Measurements from ENCODE around the gene SELPLG.
A peak's percentile ranks its signal among the peaks of the same experiment; 100 is the strongest.
"Not testable (repeated sequence)": the region's sequence is repeated elsewhere in the genome, so short reads cannot be mapped to it uniquely, and the experiment has no call there.

The SELPLG gene, protein sequence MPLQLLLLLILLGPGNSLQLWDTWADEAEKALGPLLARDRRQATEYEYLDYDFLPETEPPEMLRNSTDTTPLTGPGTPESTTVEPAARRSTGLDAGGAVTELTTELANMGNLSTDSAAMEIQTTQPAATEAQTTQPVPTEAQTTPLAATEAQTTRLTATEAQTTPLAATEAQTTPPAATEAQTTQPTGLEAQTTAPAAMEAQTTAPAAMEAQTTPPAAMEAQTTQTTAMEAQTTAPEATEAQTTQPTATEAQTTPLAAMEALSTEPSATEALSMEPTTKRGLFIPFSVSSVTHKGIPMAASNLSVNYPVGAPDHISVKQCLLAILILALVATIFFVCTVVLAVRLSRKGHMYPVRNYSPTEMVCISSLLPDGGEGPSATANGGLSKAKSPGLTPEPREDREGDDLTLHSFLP

GRCh38 chr12:108633534-108634248, at the start of gene SELPLG:
SELPLG (minus strand) TSS chr12:108633894; CDS start chr12:108624307, 9,587 bp downstream.
- no peak for FAIRE-seq

- no peak for FAIRE-seq
Measured at GRCh38 chr12:108681317-108681716, 47.6 kb upstream of the SELPLG start.

DNA sequence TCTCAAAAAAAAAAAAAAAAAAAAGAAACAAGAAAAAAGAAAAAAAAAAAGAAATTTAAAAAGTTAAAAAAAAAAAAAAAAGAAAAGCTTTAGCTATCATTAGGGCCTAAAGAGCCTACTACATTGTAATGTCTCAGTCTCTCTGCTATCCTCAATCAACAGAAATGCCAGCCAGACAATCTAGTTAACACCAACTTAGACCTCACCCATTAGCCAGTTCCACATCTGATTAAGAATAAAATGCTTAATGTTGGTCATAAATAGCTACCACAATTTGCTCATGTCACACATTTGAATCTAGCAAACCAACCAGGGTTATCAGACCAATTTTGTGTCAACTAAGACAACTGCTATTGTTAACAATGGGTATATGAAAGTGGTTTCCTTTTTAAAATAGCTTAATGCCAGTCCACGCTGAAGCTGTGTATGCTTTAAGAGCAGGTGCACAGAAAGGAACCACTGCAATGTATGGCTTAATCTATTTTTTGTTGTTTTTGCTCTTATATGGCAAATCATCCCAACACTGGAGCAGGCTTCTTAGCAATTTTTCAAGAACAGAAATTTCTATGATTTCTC, 45.5 kb upstream of the SELPLG start:
- FAIRE-seq, result no peak

DNA sequence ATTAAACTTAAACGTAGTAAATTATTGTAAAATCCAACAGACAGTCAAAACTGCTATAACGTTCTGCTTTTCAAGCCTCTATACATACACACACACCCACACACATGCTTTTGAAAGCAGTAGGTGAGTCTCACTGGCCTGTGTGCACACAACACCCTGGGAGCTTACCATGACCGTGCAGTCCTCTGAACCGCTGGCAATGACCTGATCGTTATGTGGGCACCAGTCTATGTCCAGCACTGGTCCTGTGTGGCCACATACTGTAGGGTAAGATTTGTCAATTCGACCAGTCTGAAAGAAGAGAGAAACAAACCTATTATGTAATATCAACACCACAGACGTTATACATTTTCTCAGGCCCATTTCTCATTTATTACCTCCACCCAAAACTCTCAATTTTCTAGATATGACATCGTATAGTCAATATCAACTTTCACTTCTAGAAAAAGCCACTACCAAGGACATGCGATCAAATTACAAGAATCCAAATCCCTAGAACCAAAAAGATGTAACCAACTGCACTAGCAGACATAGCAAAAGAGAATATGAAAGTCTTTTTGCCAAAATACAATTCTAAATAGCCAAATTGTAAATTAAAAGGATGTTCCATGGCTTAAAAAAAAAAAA, 44.5 kb upstream of the SELPLG start:
- no peak for FAIRE-seq

GRCh38 chr12:108677381-108677780, 43.7 kb upstream of the SELPLG start:
- FAIRE-seq, result no peak

DNA sequence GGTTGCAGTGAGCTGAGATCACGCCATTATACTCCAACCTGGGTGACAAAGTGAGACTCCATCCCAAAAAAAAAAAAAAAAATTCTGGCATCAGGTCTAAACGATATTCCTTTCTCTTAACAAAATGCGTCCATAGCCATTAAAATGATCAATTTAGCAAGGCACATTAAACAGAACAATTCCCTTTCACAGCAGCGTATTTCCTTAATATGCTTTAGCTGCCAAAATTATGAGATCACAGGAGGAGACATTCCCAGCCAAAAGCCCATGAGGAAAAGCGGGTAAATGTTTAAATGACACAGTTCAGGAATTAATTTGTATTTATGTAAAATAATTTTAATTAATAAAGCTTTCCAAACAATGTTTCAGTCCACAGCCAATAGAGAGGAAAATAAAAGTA, 43.0 kb upstream of the SELPLG start:
- no peak for FAIRE-seq

DNA sequence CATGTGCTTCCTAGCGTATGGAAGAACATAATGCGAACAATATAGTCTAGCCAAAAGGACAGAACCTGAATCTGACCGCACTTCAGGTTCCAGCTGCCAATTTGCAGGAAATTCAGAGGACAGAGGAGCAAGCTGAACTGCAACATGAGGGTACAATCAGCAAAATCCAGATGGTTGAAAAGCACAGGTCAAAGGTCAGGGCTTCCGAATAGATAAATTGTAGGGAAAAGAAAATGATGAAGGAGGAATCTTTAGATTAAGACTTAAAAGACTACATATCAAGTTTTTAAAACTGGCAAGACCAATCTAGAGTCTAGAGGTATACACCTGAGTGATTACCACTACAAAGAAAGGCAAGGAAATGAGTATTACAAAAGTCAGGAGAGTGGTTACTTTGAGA, 42.1 kb upstream of the SELPLG start:
- no peak for FAIRE-seq

DNA sequence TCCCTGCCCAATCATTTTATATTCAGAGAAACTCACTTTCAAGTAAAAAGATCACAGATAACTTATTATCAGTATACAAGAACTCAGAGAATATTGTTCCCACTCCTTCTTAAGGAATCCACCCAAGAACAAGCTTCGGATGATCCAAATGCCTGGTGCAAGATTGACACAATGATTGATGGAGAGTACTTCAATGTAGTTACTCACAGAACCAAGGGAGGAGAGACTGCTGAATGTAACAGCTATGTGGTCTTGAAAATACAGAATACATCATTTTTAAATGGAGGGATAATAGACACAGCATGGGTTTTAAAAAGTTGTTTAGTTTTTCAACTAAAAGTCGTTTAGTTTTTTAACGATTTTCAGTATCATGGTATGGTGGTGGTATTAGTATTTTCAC, 38.4 kb upstream of the SELPLG start:
- no peak for FAIRE-seq

DNA sequence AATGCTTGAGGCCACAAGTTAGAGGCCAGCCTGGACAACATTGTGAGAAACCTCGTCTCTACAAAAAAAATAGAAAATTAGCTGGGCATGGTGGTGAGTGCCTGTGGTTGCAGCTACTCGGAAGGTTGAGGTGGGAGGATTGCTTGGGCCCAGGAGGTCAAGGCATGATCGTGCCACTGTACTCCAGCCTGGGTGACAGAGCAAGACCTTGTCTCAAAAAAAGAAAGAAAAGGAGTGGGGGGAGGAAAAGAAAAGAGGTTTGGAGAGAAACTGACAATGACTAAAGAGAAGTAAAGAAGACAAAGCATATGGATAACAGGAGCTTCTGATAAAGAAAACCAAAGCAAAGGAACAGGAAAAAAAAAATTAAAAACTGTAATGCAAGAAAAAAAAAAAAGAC, 37.4 kb upstream of the SELPLG start:
- no peak for FAIRE-seq

GRCh38 chr12:108670066-108670631, 36.5 kb upstream of the SELPLG start:
- no peak for FAIRE-seq

DNA sequence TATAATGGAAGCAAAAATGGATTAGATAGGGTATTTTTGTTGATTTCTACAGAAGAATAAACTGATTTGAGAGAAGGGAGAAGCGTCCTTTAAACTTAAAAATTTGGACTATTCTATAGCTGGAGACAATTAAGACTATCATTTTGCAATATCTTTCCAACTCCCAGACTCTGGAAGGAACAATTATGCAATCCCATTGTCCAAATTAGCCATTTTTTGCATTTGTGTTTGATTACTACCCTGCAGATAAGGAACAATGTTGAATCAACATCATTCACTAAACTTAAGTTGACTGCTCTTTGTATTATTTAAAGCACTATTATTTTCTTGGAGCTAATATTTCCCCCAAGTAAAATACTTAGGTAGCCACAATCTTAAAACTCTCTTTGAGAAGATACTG, 34.8 kb upstream of the SELPLG start:
- no peak for FAIRE-seq

- FAIRE-seq, result no peak
Measured at GRCh38 chr12:108668063-108668462, 34.4 kb upstream of the SELPLG start.

GRCh38 chr12:108667349-108667748, 33.7 kb upstream of the SELPLG start:
- no peak for FAIRE-seq

GRCh38 chr12:108666401-108666881, 32.7 kb upstream of the SELPLG start:
- FAIRE-seq, result no peak

DNA sequence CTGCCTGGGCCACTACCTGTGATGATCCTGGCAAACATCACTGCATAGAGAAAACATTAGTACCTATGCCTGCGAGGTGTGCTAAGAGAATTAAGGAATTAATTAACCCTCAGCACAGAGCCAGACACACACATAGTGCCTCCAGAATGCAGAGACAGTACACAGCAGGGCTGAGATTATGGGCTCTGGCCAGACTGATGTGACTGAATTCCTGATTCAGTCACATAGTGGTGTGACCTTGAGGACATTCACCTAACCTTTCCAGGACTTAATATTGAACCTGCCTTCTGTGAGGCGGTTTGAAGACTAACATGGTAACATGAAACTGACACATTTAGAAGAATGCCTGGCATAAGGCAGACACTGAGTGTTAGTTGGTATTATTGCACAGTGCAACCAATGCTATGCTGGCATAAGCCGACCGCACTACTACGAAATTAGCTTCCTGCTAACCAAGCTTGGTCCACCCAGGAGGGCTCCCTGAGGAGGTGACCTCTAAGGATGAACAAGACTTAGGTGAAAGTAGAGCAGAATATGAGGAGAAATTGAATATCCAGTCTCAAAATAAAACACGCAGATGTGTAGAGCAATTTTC, 32.0 kb upstream of the SELPLG start:
- FAIRE-seq, result no peak

GRCh38 chr12:108664338-108665258, 30.9 kb upstream of the SELPLG start:
- FAIRE-seq, result peak; percentile 76

DNA sequence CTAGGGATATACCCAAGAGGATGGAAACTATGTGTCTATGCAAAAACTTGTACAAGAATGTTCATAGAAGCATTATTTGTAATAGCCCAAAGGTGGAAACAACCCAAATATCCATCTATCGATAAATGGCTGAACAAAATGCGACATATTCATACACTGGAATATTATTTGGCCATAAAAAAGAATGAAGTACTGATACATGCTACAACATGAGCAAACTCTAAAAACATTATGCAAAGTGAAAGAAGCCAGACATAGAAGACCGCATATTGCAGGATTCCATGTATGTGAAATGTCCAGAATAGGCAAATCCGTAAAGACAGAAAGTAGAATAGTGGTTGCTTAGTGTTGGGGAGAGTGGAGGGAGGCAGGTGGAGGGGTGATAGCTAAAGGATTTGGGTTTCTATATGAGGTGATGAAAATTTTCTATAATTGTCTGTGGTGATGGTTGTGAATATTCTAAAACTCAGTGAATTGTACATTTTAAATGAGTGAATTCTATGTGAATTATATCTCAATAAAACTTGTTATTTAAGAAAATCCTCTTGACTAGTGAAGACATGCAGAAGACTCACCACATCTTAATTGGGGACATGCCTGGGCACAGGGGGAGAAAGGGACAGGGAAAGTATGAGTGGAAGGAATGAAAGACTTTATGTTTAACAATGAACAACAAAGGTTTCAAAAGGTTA, 29.8 kb upstream of the SELPLG start:
- FAIRE-seq, result no peak

- not testable (repeated sequence) for FAIRE-seq
Measured at GRCh38 chr12:108658115-108658514, 24.4 kb upstream of the SELPLG start.

DNA sequence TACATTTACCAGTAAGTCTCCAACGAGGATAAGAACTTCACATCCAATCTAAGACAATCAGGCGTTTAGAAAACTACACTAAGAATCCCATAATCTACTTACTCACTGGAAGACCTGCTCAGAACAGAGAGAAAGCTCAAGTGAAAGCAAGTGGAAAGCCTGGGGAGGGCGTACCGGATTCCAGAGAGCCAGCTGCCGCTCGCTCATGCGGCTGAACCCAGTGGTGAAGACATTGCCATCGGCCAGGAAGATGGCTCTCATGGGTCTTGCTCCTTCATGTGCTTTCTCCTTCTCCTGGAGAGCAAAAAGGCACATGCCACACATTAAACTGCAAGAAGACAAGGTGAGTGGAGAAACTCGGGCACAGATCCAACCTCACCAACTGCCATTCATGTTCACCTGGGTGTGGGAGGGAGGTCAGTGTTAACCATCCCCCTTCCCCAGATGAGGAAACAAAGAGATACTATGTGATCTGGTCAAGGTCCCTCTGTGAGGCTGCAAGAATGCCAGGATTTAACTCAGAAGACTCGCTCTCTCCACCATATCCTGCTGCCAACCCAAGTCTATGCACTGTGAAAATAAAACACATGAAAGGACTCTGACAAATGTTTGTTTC, 23.5 kb upstream of the SELPLG start:
- no peak for FAIRE-seq

DNA sequence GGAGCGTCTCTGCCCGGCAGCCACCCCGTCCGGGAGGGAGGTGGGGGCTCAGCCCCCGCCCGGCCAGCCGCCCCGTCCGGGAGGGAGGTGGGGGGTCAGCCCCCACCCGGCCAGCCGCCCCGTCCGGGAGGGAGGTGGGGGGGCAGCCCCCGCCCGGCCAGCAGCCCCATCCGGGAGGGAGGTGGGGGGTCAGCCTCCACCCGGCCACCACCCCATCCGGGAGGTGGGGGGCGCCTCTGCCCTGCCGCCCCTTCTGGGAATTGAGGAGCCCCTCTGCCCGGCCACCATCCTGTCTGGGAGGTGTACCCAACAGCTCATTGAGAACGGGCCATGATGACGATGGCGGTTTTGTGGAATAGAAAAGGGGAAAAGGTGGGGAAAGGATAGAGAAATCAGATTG, 22.6 kb upstream of the SELPLG start:
- not testable (repeated sequence) for FAIRE-seq

Measured in A204.1 (cell line).